ENCODE measurements around the gene DUSP22.
"Not testable (repeated sequence)": the region's sequence is repeated elsewhere in the genome, so short reads cannot be mapped to it uniquely, and the experiment has no call there.

DUSP22 gene

GRCh38 chr6:373773-374724 is 81.8 kb downstream of the DUSP22 start:
- peaks cover 21% of the 10 kb centered on the region for H3K4me1 Mint-ChIP-seq
- H3K27ac Mint-ChIP-seq = no peak overlapping the region
- no peaks in the 10 kb centered on the region for H3K36me3 Mint-ChIP-seq (ENCODE audit: low read depth)
- ATAC-seq = no peak
- H3K9me3 Mint-ChIP-seq = peaks cover 4% of the 10 kb centered on the region
- DNase-seq = no peak
- H3K27me3 Mint-ChIP-seq = peaks cover 36% of the 10 kb centered on the region
- H3K4me3 Mint-ChIP-seq = no peak overlapping the region

DNA sequence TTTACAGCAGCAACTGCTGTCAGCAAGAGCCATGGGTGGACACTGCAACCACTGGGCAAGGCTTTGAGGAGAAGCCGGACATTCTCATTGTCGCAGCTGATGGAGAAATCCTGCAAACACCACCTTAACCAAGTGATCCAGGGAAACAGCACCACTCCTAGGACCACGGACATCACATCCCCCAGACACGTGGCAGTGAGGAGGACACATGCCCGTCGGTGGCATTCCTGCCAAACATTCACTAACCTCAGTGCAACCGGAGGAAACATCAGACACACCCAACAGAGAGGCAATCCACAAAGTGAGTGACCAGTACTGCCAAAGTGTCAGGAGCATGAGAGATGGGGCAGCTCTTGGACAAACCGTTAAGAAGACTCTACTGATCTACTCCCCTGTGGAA is 82.7 kb downstream of the DUSP22 start:
- no peak overlapping the region for H3K27ac Mint-ChIP-seq

DNA sequence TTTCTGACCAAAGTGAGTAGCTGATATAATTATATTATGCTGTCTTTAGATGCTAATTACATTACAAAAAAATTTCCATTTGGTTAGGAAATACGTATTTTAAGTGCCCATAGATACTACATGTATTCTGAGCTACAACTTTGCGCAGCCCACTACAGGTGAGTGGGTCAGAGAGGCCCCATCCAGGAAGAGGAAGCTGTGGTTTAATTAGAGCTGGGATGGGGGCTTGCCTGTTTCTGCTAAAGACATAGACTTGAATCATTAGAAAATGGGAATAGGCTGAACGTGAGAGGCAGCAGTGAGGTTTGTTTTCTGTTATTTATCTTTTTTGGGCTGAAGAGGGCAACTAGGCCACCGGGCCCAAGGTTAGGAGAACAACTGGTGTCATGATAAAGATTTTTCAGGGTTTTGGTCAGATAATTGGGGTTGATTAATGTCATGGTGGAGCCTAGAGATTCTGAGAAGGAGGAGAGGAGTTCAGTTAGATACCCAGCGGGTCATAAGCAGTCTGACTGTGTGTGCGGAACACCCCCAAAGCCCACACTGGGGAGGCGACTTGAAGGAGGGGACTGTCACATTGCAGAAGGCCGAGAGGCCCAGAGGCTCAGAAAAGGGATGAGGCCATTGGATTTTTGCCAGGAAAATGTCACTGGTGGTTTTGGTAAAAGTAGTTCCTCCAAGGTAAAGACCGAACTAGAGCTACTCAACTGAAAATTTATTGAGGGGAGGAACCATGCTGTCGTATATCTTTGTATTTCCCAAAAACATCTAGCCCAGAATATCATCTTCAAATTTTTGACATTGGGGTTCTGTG is 84.7 kb downstream of the DUSP22 start:
- H3K9me3 Mint-ChIP-seq = no peaks in the 10 kb centered on the region
- no peak for ATAC-seq
- no peak overlapping the region for H3K4me3 Mint-ChIP-seq
- H3K36me3 Mint-ChIP-seq (ENCODE audit: low read depth) = no peaks in the 10 kb centered on the region
- DNase-seq = no peak
- H3K4me1 Mint-ChIP-seq = peaks cover 27% of the 10 kb centered on the region
- H3K27me3 Mint-ChIP-seq = peaks cover 42% of the 10 kb centered on the region
- H3K27ac Mint-ChIP-seq = no peak overlapping the region

More for the DNA sequence above, 82.7 kb downstream of the DUSP22 start:
- Mint-ChIP-seq H3K4me1 (peaks cover 23% of the 10 kb centered on the region), H3K27me3 (peaks cover 36% of the 10 kb centered on the region), H3K36me3 (ENCODE audit: low read depth) (no peaks in the 10 kb centered on the region), H3K9me3 (peaks cover 4% of the 10 kb centered on the region), H3K4me3 (no peak overlapping the region)
- ATAC-seq (no peak), DNase-seq (no peak)

DNA sequence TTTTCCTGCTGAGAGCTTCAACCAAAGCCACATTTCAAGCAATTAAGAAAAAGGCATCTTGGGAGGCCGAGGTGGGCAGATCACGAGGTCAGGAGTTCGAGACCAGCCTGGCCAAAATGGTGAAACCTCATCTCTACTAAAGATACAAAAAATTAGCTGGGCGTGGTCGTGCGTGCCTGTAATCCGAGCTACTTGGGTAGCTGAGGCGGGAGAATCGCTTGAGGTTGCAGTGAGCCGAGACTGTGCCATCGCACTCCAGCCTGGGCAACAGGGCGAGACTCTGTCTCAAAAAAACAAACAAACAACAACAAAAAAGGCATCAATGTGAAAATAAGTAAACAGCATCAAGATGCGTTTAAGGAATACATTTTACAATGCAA is 85.3 kb downstream of the DUSP22 start:
- Mint-ChIP-seq H3K4me1 (peaks cover 26% of the 10 kb centered on the region), H3K27me3 (peaks cover 43% of the 10 kb centered on the region)
- not testable (repeated sequence) for H3K36me3 Mint-ChIP-seq (ENCODE audit: low read depth); H3K4me3 Mint-ChIP-seq; ATAC-seq; H3K27ac Mint-ChIP-seq; DNase-seq; H3K9me3 Mint-ChIP-seq

- Mint-ChIP-seq H3K27me3 (peaks cover 37% of the 10 kb centered on the region), H3K27ac (no peak overlapping the region), H3K4me3 (no peak overlapping the region), H3K4me1 (peaks cover 22% of the 10 kb centered on the region), H3K36me3 (ENCODE audit: low read depth) (no peaks in the 10 kb centered on the region), H3K9me3 (no peaks in the 10 kb centered on the region)
- ATAC-seq = no peak
- DNase-seq = no peak
Observed at GRCh38 chr6:378090-378957, 86.0 kb downstream of the DUSP22 start.

DNA sequence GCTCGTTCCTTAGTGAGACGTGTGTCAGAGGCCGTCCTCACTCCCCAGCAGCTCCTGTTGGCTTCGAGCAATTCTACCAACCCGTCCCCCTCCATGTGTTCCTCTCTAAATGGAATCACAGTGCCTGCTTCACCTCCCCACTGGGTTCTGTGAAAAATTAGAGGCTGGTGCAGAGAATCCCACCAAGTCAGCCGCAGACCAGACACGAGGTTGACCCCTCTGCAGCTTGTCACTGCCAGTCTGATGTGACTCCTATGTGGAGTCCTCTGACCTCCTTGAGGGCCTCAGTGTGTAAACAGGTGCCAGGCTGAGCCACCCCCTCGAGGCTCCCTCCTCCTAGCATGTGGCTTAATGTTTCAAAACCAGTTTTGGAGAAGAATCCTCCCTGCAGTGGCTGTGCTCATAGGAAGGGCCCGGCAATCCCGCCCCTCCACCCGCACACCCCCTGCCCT is 86.7 kb downstream of the DUSP22 start:
- peaks cover 22% of the 10 kb centered on the region for H3K4me1 Mint-ChIP-seq
- DNase-seq = no peak
- H3K36me3 Mint-ChIP-seq (ENCODE audit: low read depth) = no peaks in the 10 kb centered on the region
- ATAC-seq = peak; percentile 13
- no peak overlapping the region for H3K27ac Mint-ChIP-seq
- no peak overlapping the region for H3K4me3 Mint-ChIP-seq
- peaks cover 33% of the 10 kb centered on the region for H3K27me3 Mint-ChIP-seq
- H3K9me3 Mint-ChIP-seq = no peaks in the 10 kb centered on the region

GRCh38 chr6:379410-380181 is 87.3 kb downstream of the DUSP22 start:
- H3K27me3 Mint-ChIP-seq = peaks cover 28% of the 10 kb centered on the region
- no peak overlapping the region for H3K27ac Mint-ChIP-seq
- DNase-seq (no peak), ATAC-seq (no peak)
- peaks cover 22% of the 10 kb centered on the region for H3K4me1 Mint-ChIP-seq
- no peaks in the 10 kb centered on the region for H3K36me3 Mint-ChIP-seq (ENCODE audit: low read depth)
- H3K4me3 Mint-ChIP-seq = no peak overlapping the region
- no peaks in the 10 kb centered on the region for H3K9me3 Mint-ChIP-seq

DNA sequence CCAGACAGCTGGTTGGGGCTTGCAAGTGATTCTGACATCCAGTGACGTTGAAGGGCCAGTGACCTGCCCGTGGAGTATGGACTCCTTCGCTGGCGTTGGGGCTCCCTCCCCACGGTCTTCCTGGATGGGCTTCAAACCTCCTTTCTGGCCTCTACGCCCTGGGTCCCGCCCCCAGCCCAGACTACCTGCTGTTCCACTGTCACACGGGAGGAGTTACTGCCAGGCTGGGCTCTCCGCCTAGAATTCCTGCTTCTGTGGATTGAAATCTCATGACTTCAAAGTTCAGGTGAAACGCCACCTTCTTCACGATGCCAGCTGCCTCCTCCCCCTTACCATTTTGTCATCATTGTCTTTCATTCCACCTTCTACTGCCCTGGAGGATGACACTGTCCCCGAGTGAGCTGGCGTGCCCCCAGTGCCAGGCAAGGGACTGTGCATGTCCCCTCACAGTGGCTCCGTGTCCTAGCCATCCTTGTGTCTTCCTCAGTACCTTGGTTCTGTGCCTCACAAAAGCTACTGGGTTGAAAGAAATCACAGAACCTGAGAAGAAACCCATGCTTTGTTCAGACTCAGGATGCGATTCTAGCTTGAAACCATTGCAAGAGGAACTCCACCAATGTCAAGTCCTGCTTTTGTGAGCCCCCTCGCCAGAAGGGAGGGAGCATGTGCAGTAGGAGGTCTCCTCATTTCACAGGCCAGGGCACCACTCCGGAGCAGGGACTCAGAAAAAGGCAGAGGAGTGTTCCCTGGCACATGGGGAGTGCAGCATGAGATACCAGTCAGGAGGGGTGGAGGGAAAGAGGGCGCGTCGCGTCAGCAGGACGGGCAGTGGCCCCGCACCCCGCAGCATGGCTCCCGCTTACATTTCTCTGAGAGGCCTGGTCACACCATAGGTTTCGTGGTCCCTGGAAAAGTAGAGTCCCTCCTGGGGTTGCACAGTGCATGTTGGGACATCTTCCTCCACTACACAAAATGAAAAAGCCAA is 88.2 kb downstream of the DUSP22 start:
- H3K27ac Mint-ChIP-seq = no peak overlapping the region
- no peak for ATAC-seq
- H3K4me3 Mint-ChIP-seq = no peak overlapping the region

DNA sequence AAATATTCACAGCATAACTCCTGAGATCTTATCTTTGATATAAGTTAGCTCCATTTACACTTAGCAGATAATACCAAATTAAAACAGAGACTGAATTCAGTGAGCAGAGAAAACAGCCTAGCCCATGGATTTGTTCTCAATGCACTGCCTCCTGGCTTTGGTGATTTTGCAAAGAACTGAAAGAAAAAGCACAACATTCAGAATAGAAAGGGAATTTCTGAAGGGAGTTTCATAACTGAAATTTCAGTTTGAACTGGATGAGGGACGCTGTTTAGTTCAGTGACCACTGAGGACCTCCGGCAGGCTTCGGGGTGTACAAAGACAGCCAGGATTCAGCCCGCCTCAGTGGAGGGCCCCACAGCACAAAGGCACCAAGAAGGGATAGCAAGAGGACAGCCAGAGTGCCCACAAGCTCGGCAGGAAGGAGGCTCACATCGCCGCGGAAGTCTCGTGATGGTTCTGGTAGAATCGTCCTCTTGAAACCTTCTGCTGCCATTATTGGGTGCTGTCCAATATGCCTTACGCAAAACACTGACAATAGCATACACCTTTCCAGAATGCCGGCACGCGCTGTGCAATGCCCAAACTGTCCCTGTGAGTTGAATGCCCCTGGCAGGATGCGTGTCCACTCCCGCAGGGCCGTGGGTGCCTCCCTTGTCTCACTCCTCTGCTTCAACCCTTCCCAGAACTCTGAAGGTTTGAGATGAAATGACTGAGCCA is 89.6 kb downstream of the DUSP22 start:
- Mint-ChIP-seq H3K9me3 (no peaks in the 10 kb centered on the region), H3K27me3 (peaks cover 19% of the 10 kb centered on the region), H3K4me1 (peaks cover 20% of the 10 kb centered on the region), H3K36me3 (ENCODE audit: low read depth) (no peaks in the 10 kb centered on the region), H3K4me3 (no peak overlapping the region), H3K27ac (no peak overlapping the region)
- DNase-seq (no peak), ATAC-seq (no peak)

More for the DNA sequence above, 88.2 kb downstream of the DUSP22 start:
- H3K36me3 Mint-ChIP-seq (ENCODE audit: low read depth) = no peaks in the 10 kb centered on the region
- H3K4me1 Mint-ChIP-seq = peaks cover 22% of the 10 kb centered on the region
- DNase-seq = no peak
- H3K9me3 Mint-ChIP-seq = no peaks in the 10 kb centered on the region
- peaks cover 25% of the 10 kb centered on the region for H3K27me3 Mint-ChIP-seq

DNA sequence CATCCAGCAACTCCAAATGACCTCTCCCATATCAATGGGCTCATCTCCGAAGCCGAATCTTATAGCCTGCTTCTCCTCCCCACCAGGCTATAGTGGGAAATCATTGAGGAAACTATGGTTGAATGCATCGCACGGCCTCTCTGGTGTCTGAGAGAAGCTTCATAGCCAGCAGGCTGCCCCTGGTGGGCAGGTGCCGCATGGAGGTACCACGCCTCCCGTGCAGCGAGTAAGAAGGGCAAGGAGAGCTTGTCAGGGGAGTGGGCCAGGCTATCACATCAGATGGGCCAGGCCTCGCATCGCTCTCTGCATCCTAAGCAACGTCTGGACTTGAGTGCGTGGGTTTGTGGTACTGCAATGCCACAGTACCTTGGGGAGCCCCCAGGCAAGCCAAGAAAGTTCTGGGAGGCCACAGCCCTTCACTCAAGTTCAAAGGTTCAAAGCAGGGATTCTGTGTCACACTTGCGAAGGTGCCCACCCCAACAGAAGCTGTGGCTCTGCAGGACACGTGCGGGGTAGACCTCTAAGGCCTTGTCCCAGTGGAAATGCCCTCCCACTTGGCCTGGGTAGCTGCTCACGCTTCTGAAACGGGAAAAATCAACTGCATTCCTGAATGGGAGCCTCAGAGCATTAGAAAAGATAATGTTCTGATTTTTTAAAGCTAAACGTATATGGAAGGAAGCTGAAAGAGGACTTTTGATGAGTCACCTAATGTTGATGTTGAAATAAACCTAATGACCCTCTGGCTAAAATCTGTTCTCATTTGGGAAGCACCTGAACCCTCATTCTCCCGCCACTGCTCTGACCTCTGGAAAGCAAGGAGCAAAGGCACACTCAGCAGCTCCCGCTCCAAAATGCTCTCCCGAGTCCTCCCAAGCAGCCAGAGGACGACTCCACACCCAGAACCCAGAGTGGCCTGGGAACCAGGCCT is 90.9 kb downstream of the DUSP22 start:
- peaks cover 11% of the 10 kb centered on the region for H3K4me1 Mint-ChIP-seq
- H3K27ac Mint-ChIP-seq = no peak overlapping the region
- H3K36me3 Mint-ChIP-seq (ENCODE audit: low read depth) = no peaks in the 10 kb centered on the region
- DNase-seq (no peak), ATAC-seq (no peak)
- H3K27me3 Mint-ChIP-seq = peaks cover 21% of the 10 kb centered on the region
- H3K4me3 Mint-ChIP-seq = no peak overlapping the region
- no peaks in the 10 kb centered on the region for H3K9me3 Mint-ChIP-seq

- H3K27me3 Mint-ChIP-seq = peaks cover 17% of the 10 kb centered on the region
- H3K4me3 Mint-ChIP-seq = no peak overlapping the region
- H3K27ac Mint-ChIP-seq = no peak overlapping the region
Observed at GRCh38 chr6:383856-384255, 91.6 kb downstream of the DUSP22 start.

More at GRCh38 chr6:383856-384255, 91.6 kb downstream of the DUSP22 start:
- H3K36me3 Mint-ChIP-seq (ENCODE audit: low read depth) = no peaks in the 10 kb centered on the region
- H3K9me3 Mint-ChIP-seq = no peaks in the 10 kb centered on the region
- H3K4me1 Mint-ChIP-seq = peaks cover 6% of the 10 kb centered on the region
- ATAC-seq (no peak), DNase-seq (no peak)
